GM19468 (cell line): ENCODE measurements around the gene NNAT.

ENCODE experiments used
- ATAC-seq: cut with Tn5 transposase; IDR thresholded peaks from one replicate; pipeline ENCODE4 v1.9.1; 2021; ENCODE audit warnings: mild to moderate bottlenecking, moderate library complexity, moderate number of reproducible peaks; ENCODE audit not compliant: unreplicated experiment; ENCODE audit errors: extremely low read depth

NNAT gene

DNA sequence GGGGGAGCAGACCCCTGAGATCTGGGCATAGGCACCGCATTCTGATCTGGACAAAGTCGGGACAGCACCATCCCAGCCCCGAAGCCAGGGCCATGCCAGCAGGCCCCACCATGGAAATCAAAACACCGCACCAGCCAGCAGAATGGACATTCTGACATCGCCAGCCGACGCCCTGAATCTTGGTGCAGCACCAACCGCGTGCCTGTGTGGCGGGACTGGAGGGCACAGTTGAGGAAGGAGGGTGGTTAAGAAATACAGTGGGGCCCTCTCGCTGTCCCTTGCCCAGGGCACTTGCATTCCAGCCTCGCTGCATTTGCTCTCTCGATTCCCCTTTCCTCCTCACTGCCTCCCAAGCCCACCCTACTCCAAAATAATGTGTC lies 2.0 kb downstream of the NNAT start:
- no peak for ATAC-seq

DNA sequence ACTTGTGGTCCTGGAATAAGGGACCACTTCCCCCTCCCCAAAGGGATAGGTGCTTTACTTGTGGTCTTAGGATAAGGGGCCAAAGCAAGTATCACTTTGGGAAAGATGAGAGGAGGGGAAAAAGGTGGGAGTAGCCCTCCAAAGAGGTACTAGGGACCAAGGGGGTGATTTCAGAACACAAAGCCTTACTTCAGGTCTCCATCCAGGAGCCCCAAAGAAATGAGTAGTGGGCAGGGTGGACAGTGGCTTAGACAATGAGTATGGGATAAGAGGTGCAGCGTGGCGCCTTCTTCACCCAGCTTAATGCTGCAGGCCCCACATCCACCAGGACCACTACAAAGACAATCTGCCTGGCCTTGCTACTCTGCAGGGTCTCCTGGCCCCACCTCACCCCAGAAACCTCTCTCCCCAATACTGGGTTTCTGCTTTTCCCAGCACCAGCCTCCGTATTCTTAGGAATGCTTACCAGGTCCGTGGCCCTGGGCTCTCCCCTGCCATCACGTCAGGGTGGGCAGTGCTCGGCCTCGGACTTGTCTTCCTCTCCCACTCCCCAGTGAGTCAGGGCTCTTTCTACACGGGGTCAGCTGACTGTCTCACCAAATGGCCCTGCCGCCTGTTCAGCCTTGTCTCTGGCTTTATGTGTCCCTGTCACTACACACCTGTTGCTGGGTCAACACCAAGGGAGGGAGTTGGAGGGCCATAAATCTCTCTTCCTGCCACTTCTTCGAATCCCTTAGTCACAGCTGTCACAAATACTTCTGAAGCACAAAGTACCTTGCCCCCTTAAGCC lies 3.1 kb downstream of the NNAT start:
- ATAC-seq = no peak

DNA sequence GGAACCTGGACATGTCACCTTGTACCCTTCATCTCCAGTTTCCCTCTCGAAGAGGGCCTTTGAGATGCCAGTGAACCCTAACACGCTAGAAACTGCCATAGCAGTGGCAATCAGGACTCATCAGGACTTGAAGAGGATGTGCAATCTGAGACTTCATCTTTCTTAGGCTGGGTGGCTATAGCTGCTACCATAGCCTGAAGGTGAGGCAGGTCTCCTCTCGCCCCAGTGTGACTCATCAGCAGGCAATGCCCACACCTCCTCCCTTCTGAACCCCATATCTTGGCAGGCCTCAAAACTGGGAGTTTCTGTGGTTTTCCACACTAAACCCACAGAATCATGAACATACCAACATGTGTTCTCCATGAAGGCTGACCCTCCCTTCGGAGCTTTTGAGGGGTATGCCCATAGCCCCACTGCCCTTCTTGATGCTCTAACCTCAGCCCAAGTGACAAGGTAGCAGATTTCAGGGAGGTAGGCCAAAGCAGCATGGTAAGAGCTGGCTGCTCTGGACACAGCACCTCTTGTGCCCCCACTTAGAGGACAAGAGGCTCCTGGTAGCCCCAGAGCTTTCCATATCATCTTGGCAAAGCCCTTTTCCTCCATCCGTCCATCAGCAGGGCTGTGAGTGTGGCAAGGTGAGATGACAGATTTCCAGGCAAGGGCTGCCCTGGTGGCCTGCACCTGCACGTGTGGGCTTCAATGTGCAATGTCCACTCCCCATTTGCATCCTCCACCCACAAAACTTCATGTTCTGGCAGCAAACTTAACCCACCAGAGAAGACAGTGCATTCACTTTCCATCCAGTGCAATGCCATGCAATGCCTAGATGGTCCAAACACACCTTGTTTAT lies 4.0 kb downstream of the NNAT start:
- no peak for ATAC-seq

DNA sequence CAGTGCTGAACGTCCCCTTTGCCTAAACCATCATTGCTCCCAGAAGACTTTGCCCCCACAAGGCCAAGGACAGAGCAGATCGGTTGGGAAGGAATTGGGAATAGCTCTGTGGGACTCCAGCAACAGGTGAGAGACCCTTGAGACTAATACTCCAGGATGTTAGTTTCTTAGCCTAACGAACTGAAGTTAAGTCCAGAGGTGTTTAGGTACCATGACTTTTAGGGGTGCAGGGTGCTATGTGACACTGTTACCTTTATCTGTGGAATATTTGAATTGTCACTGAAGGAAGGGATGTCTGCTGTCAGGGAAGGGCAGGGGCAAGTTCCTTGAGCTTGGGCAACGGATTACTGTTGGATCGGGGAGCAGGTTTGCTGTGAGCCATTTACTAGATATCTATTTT lies 4.8 kb downstream of the NNAT start:
- no peak for ATAC-seq

DNA sequence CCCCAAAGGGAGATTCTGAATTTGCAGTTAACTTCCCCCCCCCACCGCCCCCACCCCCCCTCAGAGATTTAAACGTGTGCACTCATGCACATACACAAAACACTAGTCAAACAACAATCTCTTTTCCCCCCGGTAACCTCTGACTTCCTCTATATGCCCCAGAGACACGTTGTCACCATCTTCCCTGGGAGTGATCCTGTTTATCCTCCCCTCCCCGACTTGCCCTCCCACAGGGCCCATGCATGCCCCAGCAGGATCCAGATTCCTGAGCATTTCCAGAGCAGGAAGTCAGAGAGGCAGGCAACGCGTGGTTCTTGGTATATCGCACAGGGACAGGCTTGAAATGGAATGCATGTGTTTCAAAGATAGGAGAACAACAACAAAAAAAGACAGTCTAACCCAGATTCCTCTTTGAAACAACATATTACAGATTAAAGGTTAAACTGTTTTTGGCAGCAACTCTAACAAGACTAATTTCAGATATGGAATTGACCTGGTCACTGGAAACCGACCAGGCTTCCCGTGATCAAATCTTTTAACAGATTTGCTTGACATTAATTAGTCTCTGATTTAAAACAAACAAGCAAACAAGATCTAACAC lies 5.3 kb downstream of the NNAT start:
- ATAC-seq = no peak

DNA sequence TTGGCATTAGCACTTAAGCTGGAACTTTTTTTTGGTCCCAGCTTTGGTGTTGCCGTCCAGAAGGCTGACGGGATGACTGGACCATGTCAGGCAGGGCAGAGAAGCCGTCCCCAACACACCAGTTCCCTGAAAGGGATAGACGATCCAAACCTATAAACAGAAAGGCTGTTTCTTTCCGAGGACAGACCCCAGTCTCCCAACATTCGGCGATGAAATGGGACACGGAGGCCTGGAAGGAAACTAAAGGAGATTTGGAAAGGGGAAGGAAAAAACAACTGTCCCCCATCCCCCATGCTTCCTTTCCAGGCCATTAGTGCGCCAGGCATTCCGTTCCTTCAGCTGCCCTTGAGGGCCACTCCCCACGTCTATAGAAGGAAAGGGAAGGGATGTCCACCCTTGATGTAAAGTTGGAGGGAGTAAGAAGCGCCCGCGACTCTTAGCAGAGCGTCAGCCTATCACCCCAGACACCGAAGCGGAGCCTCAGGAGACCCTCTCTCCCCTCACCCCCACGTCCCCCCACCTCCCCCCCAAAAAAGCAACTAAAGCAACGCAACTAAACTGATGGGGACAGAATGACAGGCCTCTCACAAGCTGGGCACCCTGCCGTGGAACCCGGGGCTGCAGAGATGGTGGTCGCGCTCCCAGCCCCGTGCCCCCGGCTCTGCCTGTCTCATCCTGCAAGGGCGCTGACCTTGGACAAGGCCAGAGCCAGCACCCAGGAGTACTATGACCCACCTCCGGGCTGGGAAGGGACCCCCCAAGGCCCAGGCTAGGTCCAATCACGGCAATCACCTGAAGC lies 6.0 kb downstream of the NNAT start:
- no peak for ATAC-seq

DNA sequence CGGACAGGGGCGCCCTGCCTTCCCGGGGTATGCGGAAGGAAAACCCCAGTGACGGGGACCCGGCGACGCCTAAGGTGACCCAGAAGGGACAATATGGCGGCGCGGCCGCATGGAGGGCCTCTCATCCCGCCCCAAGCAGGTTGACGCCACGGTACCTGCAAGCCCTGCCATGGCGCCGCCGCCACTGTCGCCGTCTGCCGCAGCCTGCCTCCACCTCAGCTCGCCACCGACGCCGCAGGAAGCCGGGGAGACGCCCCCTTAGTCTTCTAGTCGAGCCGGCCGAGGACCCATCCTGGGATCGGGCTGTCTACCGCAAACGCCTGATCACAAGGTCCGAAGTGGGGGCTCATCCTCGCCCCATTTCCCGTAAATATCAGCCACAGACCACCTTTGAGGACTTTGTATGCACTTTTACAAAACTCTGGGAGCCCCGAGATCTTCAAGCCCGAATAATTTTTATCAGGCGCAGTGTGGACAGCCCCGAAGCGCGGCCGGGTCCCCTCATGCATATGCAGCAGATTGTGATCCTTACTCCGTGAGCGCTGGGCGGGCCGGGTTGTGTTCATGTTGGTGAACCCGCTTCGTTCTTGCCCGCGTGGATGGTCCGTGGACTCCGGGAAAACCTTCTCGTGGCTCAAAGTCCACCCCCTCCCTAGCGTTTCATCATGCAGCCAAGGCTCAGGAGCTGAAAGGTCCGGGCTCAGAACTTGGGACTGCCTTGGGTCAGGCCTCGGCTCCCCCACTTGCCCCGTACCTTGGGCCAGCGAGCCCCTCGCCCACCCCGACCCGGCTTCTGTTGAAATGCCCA lies 6.8 kb downstream of the NNAT start, which contains the start of gene BLCAP:
Gene BLCAP, minus strand, starts transcription at position 239 of the 808 bp plus-strand sequence. CDS start 8,702 bp downstream, outside the sequence.
- ATAC-seq = no peak

DNA sequence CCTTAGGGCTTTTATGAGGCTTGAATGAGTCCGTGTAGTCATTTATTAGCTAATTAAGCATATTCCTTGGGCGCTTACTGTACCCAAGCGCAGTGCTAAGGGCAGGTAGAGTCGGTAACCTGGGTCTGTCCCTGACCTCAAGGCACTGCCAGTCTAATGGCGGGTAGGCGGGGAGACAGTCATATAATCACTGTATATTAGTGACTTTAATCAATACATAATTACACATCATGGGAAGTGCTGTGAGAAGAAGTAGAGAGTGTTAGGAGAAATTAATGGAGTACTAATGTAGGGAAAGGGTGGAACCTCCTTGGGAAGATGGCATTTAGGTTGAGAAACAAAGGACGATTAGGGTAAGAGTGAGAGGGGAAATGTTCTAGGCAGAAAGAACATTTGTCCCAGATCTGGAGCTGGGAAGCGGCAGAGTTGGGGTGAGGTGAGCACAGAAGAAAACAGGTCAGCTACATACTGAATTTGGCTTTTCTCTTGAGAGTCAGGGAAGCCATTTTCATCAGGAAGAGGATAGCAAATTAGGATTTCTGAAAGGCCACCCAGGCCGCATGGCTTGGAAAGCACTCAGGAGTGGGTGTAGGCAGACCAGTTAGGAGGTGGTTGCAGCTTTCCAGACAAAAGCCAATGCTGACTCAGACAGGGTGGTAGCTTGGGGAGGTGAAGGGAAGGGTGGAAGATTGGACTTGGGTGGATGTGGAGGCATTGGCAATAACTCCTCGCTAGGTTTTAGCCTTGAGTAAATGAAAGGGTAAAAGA lies 7.6 kb downstream of the NNAT start:
- ATAC-seq = no peak

DNA sequence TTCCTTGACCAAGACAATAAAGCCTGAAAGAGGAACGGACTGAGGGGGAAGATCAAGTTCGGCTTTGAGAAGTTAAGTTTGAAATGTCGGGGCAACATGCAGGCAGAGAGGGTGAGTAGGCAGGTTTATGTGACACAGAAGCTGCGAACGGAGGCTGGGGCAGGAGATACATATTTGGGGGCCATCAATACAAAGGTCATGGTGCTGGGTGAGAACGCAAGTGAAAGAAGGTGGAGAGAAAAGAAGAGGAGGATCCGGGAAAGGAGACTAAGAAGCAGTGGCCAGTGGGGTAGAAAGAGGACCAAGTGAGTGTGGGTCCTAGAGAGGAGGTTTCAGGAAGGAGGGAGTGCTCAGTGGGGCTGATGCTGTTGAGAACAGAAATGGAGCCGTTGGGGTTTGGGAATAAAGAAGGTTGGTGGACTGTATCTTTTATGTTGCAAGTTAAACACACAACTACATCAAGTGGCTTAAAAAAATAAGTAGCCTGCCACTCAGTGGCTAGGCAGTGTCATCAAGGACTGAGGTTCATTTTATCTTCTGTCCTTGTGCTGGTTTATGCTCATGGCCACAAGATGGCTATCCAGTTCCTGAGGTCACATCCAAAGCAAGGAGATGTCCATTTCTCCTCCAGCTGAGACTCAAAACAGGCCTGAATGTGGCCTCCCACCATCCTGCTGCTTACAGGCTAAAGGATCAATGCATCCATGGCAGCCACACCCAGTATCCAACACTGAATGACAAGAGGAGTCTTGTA lies 8.3 kb downstream of the NNAT start:
- no peak for ATAC-seq

DNA sequence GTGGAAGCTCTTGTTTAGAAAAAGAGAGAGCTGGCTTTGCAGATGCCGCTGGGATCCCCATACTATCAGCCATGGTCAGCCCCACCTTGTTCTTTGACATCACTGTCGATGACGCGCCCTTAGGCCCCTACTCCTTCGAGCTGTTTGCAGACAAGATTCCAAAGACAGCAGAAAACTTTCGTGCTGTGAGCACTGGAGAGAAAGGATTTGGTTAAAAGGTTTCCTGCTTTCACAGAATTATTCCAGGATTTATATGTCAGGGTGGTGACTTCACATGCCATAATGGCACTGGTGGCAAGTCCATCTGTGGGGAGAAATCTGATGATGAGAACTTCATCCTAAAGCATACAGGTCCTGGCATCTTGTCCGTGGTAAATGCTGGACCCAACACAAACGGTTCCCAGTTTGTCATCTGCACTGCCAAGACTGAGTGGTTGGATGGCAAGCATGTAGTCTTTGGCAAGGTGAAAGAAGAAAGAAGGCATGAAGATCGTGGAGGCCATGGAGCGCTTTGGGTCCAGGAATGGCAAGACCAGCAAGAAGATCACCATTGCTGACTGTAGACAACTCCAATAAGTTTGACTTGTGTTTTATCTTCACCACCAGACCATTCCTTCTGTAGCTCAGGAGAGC lies 9.0 kb downstream of the NNAT start:
- ATAC-seq = no peak

DNA sequence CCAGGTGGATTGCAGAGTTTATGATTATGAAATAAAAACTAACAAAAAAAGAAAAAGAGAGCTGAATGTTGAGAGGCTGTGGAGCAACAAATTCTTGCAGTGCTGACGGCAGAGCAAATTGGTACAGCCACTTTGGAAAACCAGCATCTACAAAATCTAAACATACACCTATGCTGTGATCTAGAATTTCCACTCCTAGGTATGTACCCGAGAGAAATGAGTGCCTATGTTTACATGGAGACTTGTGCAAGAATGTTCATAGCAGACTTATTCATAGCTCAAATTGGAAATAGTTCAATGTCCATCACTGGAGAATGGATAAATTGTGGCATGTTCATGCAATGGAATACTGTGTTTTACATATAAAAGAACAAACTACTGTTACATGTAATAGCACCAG lies 9.6 kb downstream of the NNAT start:
- ATAC-seq = no peak

GRCh38 chr20:37531856-37532255 lies 10.8 kb downstream of the NNAT start:
- ATAC-seq = no peak

GRCh38 chr20:37533154-37533715 lies 12.2 kb downstream of the NNAT start:
- ATAC-seq = no peak

- peak; percentile 50 for ATAC-seq
Measured at GRCh38 chr20:37534401-37535157, 13.5 kb downstream of the NNAT start.

GRCh38 chr20:37535443-37536132 lies 14.5 kb downstream of the NNAT start:
- ATAC-seq = no peak

- no peak for ATAC-seq
Measured at GRCh38 chr20:37537505-37537904, 16.5 kb downstream of the NNAT start.
